HepG2 (cell line): ENCODE results near the gene ILDR1. TPM values are rescaled to one million over a fixed set of nuclear protein-coding genes. Genes with fewer than 3 reads are reported as not detected.

ENCODE experiments used
- ATAC-seq: fragments of 200-7000 bp; cut with Tn5 transposase; 3 replicates; pipeline ENCODE4 v1.9.1; 2020; ENCODE audit warnings: mild to moderate bottlenecking, moderate library complexity
- BruUV-seq: library from RNA; stranded (reverse); fragments of 400-500 nt; replicated peaks from 2 replicates; lab custom pipeline; 2021; lab: Mats Ljungman, UMichigan
- CTCF ChIA-PET: fragments of 300-600 bp; formaldehyde crosslinking; extraction: SDS; loops from one replicate; lab custom pipeline; 2021; ENCODE audit warnings: low total read pairs, inconsistent platforms, low intra/inter-chr PET ratio; lab: Yijun Ruan, JAX
- POLR2A ChIA-PET: fragments of 350-600 bp; sonication (Branson Sonifier 250); formaldehyde crosslinking; loops from one replicate; lab custom pipeline; 2020; ENCODE audit warnings: antibody characterized with exemption, inconsistent platforms; lab: Yijun Ruan, JAX
- DNase-seq: peaks from one replicate; pipeline ENCODE4 v3.0.0-alpha.2; 2015; ENCODE audit warnings: low spot score
- FAIRE-seq: peaks from 3 replicates; lab custom pipeline; 2011; peaks lifted over from hg19 to GRCh38; lab: Jason Lieb, UNC
- H2AFZ ChIP-seq: one replicate; pipeline ENCODE4 v1.6.1; 2011; ENCODE audit warnings: low read length, inconsistent platforms
- H3K27ac ChIP-seq: fragments of 300-600 bp; 3 replicates; pipeline ENCODE4 v1.8.0; 2011; ENCODE audit warnings: mixed run types, mild to moderate bottlenecking, mixed read lengths, low read length, inconsistent platforms; ENCODE audit not compliant: insufficient read depth; ENCODE audit errors: extremely low read length
- H3K27me3 ChIP-seq, 2 experiments: fragments of 200-600 bp in 1 of 2; 2 replicates in 1 of 2; 3 replicates in 1 of 2; pipeline versions ENCODE4 v1.6.0 to v1.8.0; 2011; ENCODE audit warnings: low read length in 2 of 2, mild to moderate bottlenecking in 2 of 2, moderate library complexity in 2 of 2, inconsistent platforms in 1 of 2; ENCODE audit not compliant: insufficient read depth in 2 of 2, control insufficient read depth in 1 of 2
- H3K36me3 ChIP-seq, 2 experiments: fragments of 200-600 bp in 1 of 2; replicated peaks in 1 of 2; 2 replicates in 1 of 2; 3 replicates in 1 of 2; pipeline versions ENCODE4 v1.5.1 to v1.8.0; 2011; ENCODE audit warnings: low read length in 2 of 2, inconsistent platforms in 1 of 2; ENCODE audit not compliant: insufficient read depth in 2 of 2, control insufficient read depth in 1 of 2
- H3K4me1 ChIP-seq: 2 replicates; pipeline ENCODE4 v1.5.1; 2012; ENCODE audit warnings: low read length, inconsistent platforms; ENCODE audit not compliant: insufficient read depth
- H3K4me2 ChIP-seq: 2 replicates; pipeline ENCODE4 v1.6.0; 2011; ENCODE audit warnings: low read depth, low read length, inconsistent platforms
- H3K4me3 ChIP-seq, 3 experiments: fragments of 200-600 bp in 1 of 3; sonication (generic), shearing (Covaris generic) in 1 of 3; replicated peaks in 1 of 3; 2 replicates each; pipeline ENCODE4 v1.5.1; 2011 to 2016; ENCODE audit warnings: low read length in 3 of 3, inconsistent platforms in 2 of 3, low read depth in 2 of 3, mild to moderate bottlenecking in 2 of 3, control low read depth in 1 of 3, mixed read lengths in 1 of 3; ENCODE audit not compliant: insufficient read depth in 1 of 3
- H3K79me2 ChIP-seq: one replicate; pipeline ENCODE4 v1.6.1; 2011; ENCODE audit warnings: low read length, inconsistent platforms; ENCODE audit not compliant: insufficient read depth
- H3K9ac ChIP-seq: 2 replicates; pipeline ENCODE4 v1.6.0; 2011; ENCODE audit warnings: mild to moderate bottlenecking, low read depth, low read length, inconsistent platforms; ENCODE audit not compliant: insufficient read depth
- H3K9me3 ChIP-seq: 2 replicates; pipeline ENCODE4 v1.5.1; 2012; ENCODE audit warnings: mild to moderate bottlenecking, low read length
- H4K20me1 ChIP-seq: 2 replicates; pipeline ENCODE4 v1.6.0; 2011; ENCODE audit warnings: inconsistent platforms, mild to moderate bottlenecking, low read length, moderate library complexity; ENCODE audit not compliant: insufficient read depth
- ATRX ChIP-seq: sonication (generic); formaldehyde crosslinking; IDR thresholded peaks from 2 replicates; pipeline ENCODE4 v1.4.0; 2020; ENCODE audit warnings: missing genetic modification reagents, borderline replicate concordance
- EP300 ChIP-seq, 3 experiments: sonication (generic) in 1 of 3; formaldehyde crosslinking in 1 of 3; IDR thresholded peaks; 2 replicates each; pipeline versions ENCODE4 v1.5.1 to v1.6.1; 2011 to 2020; ENCODE audit warnings: low read depth in 2 of 3, low read length in 2 of 3, borderline replicate concordance in 1 of 3, improper control_type of control experiment in 1 of 3, mild to moderate bottlenecking in 1 of 3, missing genetic modification reagents in 1 of 3, moderate library complexity in 1 of 3
- GATAD1 ChIP-seq: IDR thresholded peaks from 2 replicates; pipeline ENCODE4 v1.6.1; 2016; ENCODE audit warnings: missing genetic modification reagents, missing compliant biosample characterization
- HDAC2 ChIP-seq: sonication (generic); formaldehyde crosslinking; IDR thresholded peaks from 2 replicates; pipeline ENCODE4 v1.4.0; 2020; ENCODE audit warnings: missing genetic modification reagents
- HDAC6 ChIP-seq: fragments of 200-600 bp; sonication (generic); IDR thresholded peaks from 2 replicates; pipeline ENCODE4 v1.7.0; 2017; ENCODE audit warnings: mild to moderate bottlenecking, antibody characterized with exemption, low read length, low read depth
- MIER3 ChIP-seq: IDR thresholded peaks from 2 replicates; pipeline ENCODE4 v1.6.1; 2016; ENCODE audit warnings: missing compliant biosample characterization, borderline replicate concordance
- RARG ChIP-seq: sonication (generic); formaldehyde crosslinking; IDR thresholded peaks from 2 replicates; pipeline ENCODE4 v1.4.0; 2020; ENCODE audit warnings: low read depth, mild to moderate bottlenecking, missing genetic modification reagents
- SATB2 ChIP-seq: sonication (generic); formaldehyde crosslinking; IDR thresholded peaks from 2 replicates; pipeline ENCODE4 v1.5.0; 2020; ENCODE audit warnings: missing genetic modification reagents
- ZBTB21 ChIP-seq: sonication (generic); formaldehyde crosslinking; IDR thresholded peaks from 2 replicates; pipeline ENCODE4 v1.4.0; 2020; ENCODE audit warnings: missing genetic modification reagents
- ZBTB43 ChIP-seq: sonication (generic); formaldehyde crosslinking; conservative IDR thresholded peaks from 2 replicates; pipeline ENCODE4 v1.4.0; 2020; ENCODE audit warnings: missing genetic modification reagents
- ZEB1 ChIP-seq: IDR thresholded peaks from 2 replicates; pipeline ENCODE4 v1.6.1; 2012; ENCODE audit warnings: mild to moderate bottlenecking, low read depth, inconsistent platforms; ENCODE audit not compliant: insufficient replicate concordance
- ZNF382 ChIP-seq: sonication (generic); formaldehyde crosslinking; IDR thresholded peaks from 2 replicates; pipeline ENCODE4 v1.5.0; 2020; ENCODE audit warnings: missing genetic modification reagents, mild to moderate bottlenecking, borderline replicate concordance
- ZNF460 ChIP-seq: sonication (generic); formaldehyde crosslinking; IDR thresholded peaks from 2 replicates; pipeline ENCODE4 v1.5.1; 2020; ENCODE audit warnings: missing genetic modification reagents, mild to moderate bottlenecking, borderline replicate concordance
- ZNF83 ChIP-seq: sonication (generic); formaldehyde crosslinking; IDR thresholded peaks from 2 replicates; pipeline ENCODE4 v1.4.0; 2020; ENCODE audit warnings: missing genetic modification reagents, mild to moderate bottlenecking, borderline replicate concordance
- WGBS: methylation state at CpG from one replicate; pipeline ENCODE4 v1.1.6; 2017; ENCODE audit warnings: low lambda C conversion rate; 5-methylcytosine and 5-hydroxymethylcytosine counted together
- in situ Hi-C: cut with HindIII; loops from 2 replicates; pipeline ENCODE4 v1.10.0; 2017; ENCODE audit warnings: low pct_unique_long_range_greater_than_20kb; ENCODE audit not compliant: extremely low pct_ligation_motif_present
- intact Hi-C: fragments of 100-400 bp; cut with micrococcal nuclease; formaldehyde crosslinking; loops from one replicate; pipeline ENCODE4 v1.10.0; 2022; ENCODE audit not compliant: unreplicated experiment
- polyA plus RNA-seq, 8 experiments: library from polyadenylated mRNA; depleted of rRNA in 3 of 8; stranded (reverse) in 7 of 8; unstranded in 1 of 8; fragments of >200 nt; fragmentation: Illumina TruSeq in 4 of 8; extraction: Trizol in 4 of 8; gene quantifications; 2 replicates each; pipeline versions ENCODE4 v1.2.1 to v1.2.3, GENCODE V29; 2011 to 2016; ENCODE audit warnings: low read depth in 4 of 8, missing spikeins in 1 of 8, mixed read lengths in 1 of 8; ENCODE audit not compliant: insufficient read depth in 1 of 8
- total RNA-seq, 5 experiments: library from RNA; depleted of rRNA; stranded (reverse); fragments of >200 nt; fragmentation: Illumina TruSeq; extraction: Trizol; gene quantifications; 2 replicates each; pipeline ENCODE4 v1.2.3, GENCODE V29; 2016; ENCODE audit warnings: low read depth in 1 of 5
- TF ChIP-seq, protein P1 (sequence below): sonication (generic); formaldehyde crosslinking; IDR thresholded peaks from 2 replicates; pipeline ENCODE4 v1.4.0; 2020; ENCODE audit warnings: mild to moderate bottlenecking, missing genetic modification reagents
- TF ChIP-seq, protein P2 (sequence below): sonication (generic); formaldehyde crosslinking; conservative IDR thresholded peaks from 2 replicates; pipeline ENCODE4 v1.8.0; 2022; ENCODE audit warnings: mild to moderate bottlenecking, moderate library complexity, missing genetic modification reagents
- TF ChIP-seq, protein P3 (sequence below): sonication (generic); formaldehyde crosslinking; IDR thresholded peaks from 2 replicates; pipeline ENCODE4 v1.4.0; 2020; ENCODE audit warnings: mild to moderate bottlenecking, missing genetic modification reagents

Gene ILDR1
- total and polyA plus RNA-seq, 2 of the 13 experiments (the other 11 are each of a cell fraction or from before 2014, with no cell fraction given): not detected

- H3K79me2 ChIP-seq: no peaks in the 10 kb centered on the region
- in situ Hi-C loops: loop anchor here (10.0 kb wide), 1 partner anchor 455 kb away; the partner anchor contains the start of gene POLQ
- ChIA-PET POLR2A (no interaction called here), CTCF (no interaction called here)
- ATAC-seq (no peak), FAIRE-seq (no peak), DNase-seq (no peak)
- no peaks in the 10 kb centered on the region for H3K9me3 ChIP-seq
- no peak overlapping the region for H3K27ac ChIP-seq
- H3K27me3 ChIP-seq: no peaks in the 10 kb centered on the region
- no peak overlapping the region for H3K4me3 ChIP-seq
- H3K4me2 ChIP-seq: no peak overlapping the region
- no peaks in the 10 kb centered on the region for H4K20me1 ChIP-seq
- no peaks in the 10 kb centered on the region for H3K36me3 ChIP-seq
- TF ChIP-seq HDAC6: no peak
- TF ChIP-seq ATRX (CRISPR knock-in tag): no peak
- TF ChIP-seq ZBTB21 (CRISPR knock-in tag): no peak
- no peak for TF ChIP-seq ZNF460 (CRISPR knock-in tag)
- no peak for TF ChIP-seq ZNF382 (CRISPR knock-in tag)
- no peak for TF ChIP-seq ZEB1
- no peak for TF ChIP-seq ZBTB43
- no peak for TF ChIP-seq MIER3 (CRISPR knock-in tag)
- no peak for TF ChIP-seq SATB2 (CRISPR knock-in tag)
- no peak for TF ChIP-seq HDAC2 (CRISPR knock-in tag)
- TF ChIP-seq, protein P1, sequence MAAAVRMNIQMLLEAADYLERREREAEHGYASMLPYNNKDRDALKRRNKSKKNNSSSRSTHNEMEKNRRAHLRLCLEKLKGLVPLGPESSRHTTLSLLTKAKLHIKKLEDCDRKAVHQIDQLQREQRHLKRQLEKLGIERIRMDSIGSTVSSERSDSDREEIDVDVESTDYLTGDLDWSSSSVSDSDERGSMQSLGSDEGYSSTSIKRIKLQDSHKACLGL: no peak
- TF ChIP-seq GATAD1 (CRISPR knock-in tag): no peak
- TF ChIP-seq ZNF83 (CRISPR knock-in tag): no peak
- TF ChIP-seq, protein P2, sequence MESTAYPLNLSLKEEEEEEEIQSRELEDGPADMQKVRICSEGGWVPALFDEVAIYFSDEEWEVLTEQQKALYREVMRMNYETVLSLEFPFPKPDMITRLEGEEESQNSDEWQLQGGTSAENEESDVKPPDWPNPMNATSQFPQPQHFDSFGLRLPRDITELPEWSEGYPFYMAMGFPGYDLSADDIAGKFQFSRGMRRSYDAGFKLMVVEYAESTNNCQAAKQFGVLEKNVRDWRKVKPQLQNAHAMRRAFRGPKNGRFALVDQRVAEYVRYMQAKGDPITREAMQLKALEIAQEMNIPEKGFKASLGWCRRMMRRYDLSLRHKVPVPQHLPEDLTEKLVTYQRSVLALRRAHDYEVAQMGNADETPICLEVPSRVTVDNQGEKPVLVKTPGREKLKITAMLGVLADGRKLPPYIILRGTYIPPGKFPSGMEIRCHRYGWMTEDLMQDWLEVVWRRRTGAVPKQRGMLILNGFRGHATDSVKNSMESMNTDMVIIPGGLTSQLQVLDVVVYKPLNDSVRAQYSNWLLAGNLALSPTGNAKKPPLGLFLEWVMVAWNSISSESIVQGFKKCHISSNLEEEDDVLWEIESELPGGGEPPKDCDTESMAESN (CRISPR knock-in tag): no peak
- no peak for TF ChIP-seq RARG
- no peak for TF ChIP-seq EP300 (IDR thresholded peaks at IDR 0.05; ENCODE audit: low read depth in 2 of 2, low read length in 2 of 2)
- TF ChIP-seq EP300 (CRISPR knock-in tag; IDR thresholded peaks at IDR 0.05; ENCODE audit: borderline replicate concordance): no peak
- TF ChIP-seq, protein P3, sequence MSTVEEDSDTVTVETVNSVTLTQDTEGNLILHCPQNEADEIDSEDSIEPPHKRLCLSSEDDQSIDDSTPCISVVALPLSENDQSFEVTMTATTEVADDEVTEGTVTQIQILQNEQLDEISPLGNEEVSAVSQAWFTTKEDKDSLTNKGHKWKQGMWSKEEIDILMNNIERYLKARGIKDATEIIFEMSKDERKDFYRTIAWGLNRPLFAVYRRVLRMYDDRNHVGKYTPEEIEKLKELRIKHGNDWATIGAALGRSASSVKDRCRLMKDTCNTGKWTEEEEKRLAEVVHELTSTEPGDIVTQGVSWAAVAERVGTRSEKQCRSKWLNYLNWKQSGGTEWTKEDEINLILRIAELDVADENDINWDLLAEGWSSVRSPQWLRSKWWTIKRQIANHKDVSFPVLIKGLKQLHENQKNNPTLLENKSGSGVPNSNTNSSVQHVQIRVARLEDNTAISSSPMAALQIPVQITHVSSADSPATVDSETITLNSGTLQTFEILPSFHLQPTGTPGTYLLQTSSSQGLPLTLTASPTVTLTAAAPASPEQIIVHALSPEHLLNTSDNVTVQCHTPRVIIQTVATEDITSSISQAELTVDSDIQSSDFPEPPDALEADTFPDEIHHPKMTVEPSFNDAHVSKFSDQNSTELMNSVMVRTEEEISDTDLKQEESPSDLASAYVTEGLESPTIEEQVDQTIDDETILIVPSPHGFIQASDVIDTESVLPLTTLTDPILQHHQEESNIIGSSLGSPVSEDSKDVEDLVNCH (CRISPR knock-in tag): no peak
- H3K9ac ChIP-seq: no peak overlapping the region
- WGBS: 0% methylated on average over 1 of the region's 1 CpG
- no TSS peak for BruUV-seq
- intact Hi-C loops: no loop called here
- H3K4me1 ChIP-seq: no peaks in the 10 kb centered on the region
- H2AFZ ChIP-seq: no peak overlapping the region
Observed at GRCh38 chr3:121999931-122000330, 22.1 kb downstream of the ILDR1 start.
